Mesothelial cell of epicardium (in vitro differentiated cells): ENCODE data around the gene DAPK1. TPM values are rescaled to one million over a fixed set of nuclear protein-coding genes. Genes with fewer than 3 reads are reported as not detected.

ENCODE experiments used
- DNase-seq, 2 experiments: peaks; one replicate each; pipeline ENCODE4 v3.0.0; 2021; ENCODE audit warnings: low spot score in 2 of 2; ENCODE audit not compliant: unreplicated experiment in 2 of 2
- H3K27ac Mint-ChIP-seq: 2 replicates; pipeline ENCODE4 v1.8.0; 2021; ENCODE audit warnings: mixed read lengths
- H3K27me3 Mint-ChIP-seq: 2 replicates; pipeline ENCODE4 v1.8.0; 2021; ENCODE audit warnings: low read depth, mixed read lengths
- H3K36me3 Mint-ChIP-seq: 2 replicates; pipeline ENCODE4 v1.8.0; 2021; ENCODE audit warnings: mixed read lengths
- H3K4me1 Mint-ChIP-seq: 2 replicates; pipeline ENCODE4 v1.8.0; 2021; ENCODE audit warnings: mixed read lengths
- H3K4me3 Mint-ChIP-seq: 2 replicates; pipeline ENCODE4 v1.8.0; 2021; ENCODE audit warnings: mild to moderate bottlenecking, moderate library complexity, mixed read lengths
- H3K9me3 Mint-ChIP-seq: 2 replicates; pipeline ENCODE4 v1.8.0; 2021; ENCODE audit warnings: mixed read lengths
- CTCF ChIP-seq: fragments of 200-600 bp; sonication (generic); IDR thresholded peaks from one replicate; pipeline ENCODE4 v1.5.0; 2021; ENCODE audit warnings: antibody characterized with exemption; ENCODE audit not compliant: unreplicated experiment
- total RNA-seq: library from RNA; stranded (reverse); gene quantifications from 3 replicates; pipeline ENCODE4 v1.2.1, GENCODE V29; 2021

Gene DAPK1
- total RNA-seq, result 239 to 246 TPM (median 240 TPM) in 3 replicates

DNA sequence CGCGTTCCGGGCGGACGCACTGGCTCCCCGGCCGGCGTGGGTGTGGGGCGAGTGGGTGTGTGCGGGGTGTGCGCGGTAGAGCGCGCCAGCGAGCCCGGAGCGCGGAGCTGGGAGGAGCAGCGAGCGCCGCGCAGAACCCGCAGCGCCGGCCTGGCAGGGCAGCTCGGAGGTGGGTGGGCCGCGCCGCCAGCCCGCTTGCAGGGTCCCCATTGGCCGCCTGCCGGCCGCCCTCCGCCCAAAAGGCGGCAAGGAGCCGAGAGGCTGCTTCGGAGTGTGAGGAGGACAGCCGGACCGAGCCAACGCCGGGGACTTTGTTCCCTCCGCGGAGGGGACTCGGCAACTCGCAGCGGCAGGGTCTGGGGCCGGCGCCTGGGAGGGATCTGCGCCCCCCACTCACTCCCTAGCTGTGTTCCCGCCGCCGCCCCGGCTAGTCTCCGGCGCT is at the start of gene DAPK1:
TSS of gene DAPK1 (plus strand) at position 264 of the 442 bp plus-strand sequence. CDS start 1,211 bp downstream, outside the sequence.
- Mint-ChIP-seq H3K36me3 (peaks cover 2% of the 10 kb centered on the region), H3K4me1 (peaks cover 53% of the 10 kb centered on the region), H3K27me3 (peaks cover 8% of the 10 kb centered on the region), H3K4me3 (peak within 1 kb of the TSS; percentile 95), H3K27ac (peak within 1 kb of the TSS; percentile 95), H3K9me3 (no peaks in the 10 kb centered on the region)
- DNase-seq, result peak in 1 of 2 experiments; percentile 56
- peak; percentile 36 for TF ChIP-seq CTCF

- no peak for DNase-seq
- Mint-ChIP-seq H3K9me3 (peaks cover 16% of the 10 kb centered on the region), H3K27me3 (no peaks in the 10 kb centered on the region), H3K4me1 (peaks cover 4% of the 10 kb centered on the region), H3K36me3 (peaks cover 6% of the 10 kb centered on the region), H3K27ac (no peak overlapping the region), H3K4me3 (no peak overlapping the region)
- TF ChIP-seq CTCF, result no peak
Observed at GRCh38 chr9:87451149-87451548, 46.5 kb upstream of the DAPK1 start.

GRCh38 chr9:87455407-87455806 is 42.3 kb upstream of the DAPK1 start:
- peaks cover 27% of the 10 kb centered on the region for H3K9me3 Mint-ChIP-seq
- DNase-seq, result no peak

DNA sequence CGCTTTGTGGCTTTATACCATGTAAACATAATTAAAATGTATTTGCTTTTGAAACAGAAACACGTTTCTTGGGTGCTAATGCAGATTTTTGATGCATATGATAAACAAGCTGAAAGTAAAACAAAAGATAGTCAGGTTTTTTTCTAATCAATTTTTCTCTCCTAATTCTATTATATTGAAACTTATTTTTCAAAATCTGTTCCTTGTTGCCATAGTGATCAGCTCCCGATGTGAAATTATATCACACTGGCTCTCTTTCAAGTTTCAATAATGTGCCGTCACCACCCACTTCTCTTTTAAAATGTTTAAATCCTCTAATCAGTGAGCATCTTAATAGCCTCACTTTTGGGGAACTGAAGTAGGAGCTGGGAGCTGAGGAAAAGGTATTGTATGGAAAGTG is 36.4 kb upstream of the DAPK1 start:
- H3K4me3 Mint-ChIP-seq, result no peak overlapping the region
- TF ChIP-seq CTCF, result no peak
- H3K36me3 Mint-ChIP-seq, result peaks cover under 1% of the 10 kb centered on the region
- no peaks in the 10 kb centered on the region for H3K27me3 Mint-ChIP-seq
- peaks cover 10% of the 10 kb centered on the region for H3K9me3 Mint-ChIP-seq
- H3K4me1 Mint-ChIP-seq, result peaks cover 21% of the 10 kb centered on the region
- no peak for DNase-seq
- no peak overlapping the region for H3K27ac Mint-ChIP-seq

More at GRCh38 chr9:87455407-87455806, 42.3 kb upstream of the DAPK1 start:
- Mint-ChIP-seq H3K27me3 (no peaks in the 10 kb centered on the region), H3K4me1 (no peaks in the 10 kb centered on the region), H3K27ac (no peak overlapping the region), H3K36me3 (peaks cover 8% of the 10 kb centered on the region), H3K4me3 (no peak overlapping the region)
- no peak for TF ChIP-seq CTCF

GRCh38 chr9:87464110-87464991 is 33.3 kb upstream of the DAPK1 start:
- Mint-ChIP-seq H3K27ac (peak overlapping the region; percentile 89), H3K36me3 (no peaks in the 10 kb centered on the region), H3K27me3 (no peaks in the 10 kb centered on the region), H3K4me3 (no peak overlapping the region), H3K9me3 (no peaks in the 10 kb centered on the region), H3K4me1 (peaks cover 23% of the 10 kb centered on the region)
- DNase-seq, result no peak
- no peak for TF ChIP-seq CTCF
